ENCODE measurements around the gene SLC4A8.

The SLC4A8 gene

DNA sequence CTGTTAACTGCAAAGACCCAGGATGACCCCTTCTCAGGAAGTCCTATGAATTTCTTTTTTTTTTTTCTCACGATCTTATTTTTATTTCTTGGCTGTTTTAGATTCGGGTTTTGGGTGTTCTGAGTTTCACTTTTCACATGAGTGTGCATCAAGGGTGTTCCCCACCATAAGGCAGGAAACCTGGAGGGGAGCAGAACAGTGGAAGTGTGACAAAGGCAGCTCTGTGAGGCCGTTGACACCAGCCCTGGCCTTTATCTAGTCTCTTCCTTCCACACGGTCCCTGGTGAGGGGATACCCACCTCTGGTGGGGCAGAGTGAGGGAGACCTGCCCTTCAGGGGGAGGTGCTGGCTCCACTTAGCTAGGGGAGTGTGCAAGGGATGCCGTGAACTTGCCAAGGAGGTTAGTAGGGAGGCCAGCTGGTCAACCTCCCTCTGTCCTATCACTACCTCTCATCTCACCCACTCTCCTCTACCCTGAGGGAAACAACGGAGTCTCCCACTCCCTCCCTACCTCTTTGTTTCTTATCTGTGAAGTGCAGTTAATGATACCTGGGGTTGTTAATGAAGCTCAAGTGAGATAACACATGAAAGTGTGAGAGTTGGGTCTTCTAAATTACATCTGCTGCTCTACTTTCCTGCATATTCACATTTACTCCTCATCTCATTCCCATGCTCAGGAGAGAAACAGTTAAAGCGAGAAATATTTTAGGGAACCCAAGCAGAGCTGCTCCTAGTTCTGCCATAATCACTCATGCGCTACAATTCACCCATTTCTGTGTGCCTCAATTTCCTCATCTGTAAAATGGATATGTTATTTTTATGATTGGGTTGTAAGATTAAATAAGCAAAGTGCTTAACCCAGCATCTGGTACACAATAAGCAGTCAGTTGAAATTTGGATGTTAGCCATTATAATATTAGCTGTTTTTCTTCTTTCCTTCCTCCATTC lies 29.1 kb upstream of the SLC4A8 start:
- DNase-seq: peak; percentile 97

DNA sequence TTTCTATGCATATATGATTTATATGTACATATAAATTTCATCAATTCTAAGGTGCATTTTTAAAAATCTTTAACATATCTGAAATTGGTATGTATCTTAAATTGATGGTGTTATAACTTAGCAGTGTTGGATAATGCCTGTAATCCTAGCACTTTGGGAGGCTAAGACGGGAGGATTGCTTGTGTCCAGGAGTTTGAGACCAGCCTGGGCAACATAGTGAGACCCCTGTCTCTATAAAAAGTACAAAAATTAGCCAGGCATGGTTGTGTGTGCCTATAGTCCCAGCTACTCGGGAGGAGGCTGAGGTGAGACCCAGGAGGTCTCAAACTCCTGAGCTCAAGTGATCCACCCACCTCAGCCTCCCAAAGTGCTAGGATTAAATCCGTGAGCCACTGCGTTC lies 27.0 kb upstream of the SLC4A8 start:
- DNase-seq: no peak

DNA sequence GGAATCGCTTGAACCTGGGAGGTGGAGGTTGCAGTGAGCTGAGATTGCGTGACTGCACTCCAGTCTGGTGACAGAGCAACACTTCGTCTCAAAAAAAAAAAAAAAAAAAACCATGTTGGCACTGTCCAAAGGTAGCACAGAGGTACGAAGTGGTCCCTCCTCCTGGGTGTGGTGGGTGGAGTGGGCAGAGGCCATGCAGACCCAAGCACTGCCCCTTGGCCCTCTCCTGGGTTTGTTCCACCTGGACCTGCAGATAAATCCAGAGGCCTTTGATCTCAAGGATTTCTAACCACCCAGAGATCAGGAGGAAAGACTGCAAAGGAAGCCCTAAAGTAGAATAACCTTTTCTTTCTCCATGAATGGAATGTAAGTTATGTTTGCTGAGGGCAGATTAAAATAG lies 24.7 kb upstream of the SLC4A8 start:
- DNase-seq: no peak

DNA sequence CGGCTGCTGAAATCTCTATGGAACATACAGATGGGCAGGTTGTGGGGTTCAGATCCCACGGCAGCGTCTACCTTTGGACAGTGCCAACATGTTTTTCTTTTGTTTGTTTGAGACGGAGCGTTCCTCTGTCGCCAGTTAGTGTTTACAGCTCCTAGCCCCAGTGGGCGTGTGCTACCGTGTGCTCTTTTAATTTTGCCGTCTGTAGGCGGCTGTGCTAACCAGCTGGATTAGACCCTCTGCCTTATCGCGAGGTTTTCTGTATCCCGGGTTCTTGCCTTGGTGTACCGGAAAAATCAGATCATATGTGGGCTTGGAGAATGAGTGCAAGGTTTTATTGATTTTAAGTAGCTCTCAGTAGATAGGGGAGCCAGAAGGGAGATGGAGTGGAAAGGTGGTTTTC lies 23.6 kb upstream of the SLC4A8 start:
- no peak for DNase-seq

DNA sequence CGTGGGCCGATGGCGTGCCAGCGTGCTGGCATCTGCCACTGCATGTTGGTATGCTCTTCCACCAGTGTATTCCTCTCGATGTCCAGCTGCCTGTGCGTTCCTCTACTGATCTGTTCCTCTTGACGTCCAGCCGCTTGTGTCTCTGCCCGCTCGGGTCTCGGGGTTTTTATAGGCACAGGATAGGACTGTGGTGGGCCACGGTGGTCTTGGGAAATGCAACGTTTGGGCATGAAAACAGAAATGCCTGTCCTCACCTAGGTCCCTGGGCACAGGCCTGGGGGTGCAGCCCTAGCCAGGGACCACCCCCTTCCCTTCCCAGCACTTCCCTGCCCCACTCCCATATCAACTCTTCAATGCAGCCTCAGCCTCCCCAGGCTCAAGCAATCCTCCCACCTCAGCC lies 23.1 kb upstream of the SLC4A8 start:
- no peak for DNase-seq

DNA sequence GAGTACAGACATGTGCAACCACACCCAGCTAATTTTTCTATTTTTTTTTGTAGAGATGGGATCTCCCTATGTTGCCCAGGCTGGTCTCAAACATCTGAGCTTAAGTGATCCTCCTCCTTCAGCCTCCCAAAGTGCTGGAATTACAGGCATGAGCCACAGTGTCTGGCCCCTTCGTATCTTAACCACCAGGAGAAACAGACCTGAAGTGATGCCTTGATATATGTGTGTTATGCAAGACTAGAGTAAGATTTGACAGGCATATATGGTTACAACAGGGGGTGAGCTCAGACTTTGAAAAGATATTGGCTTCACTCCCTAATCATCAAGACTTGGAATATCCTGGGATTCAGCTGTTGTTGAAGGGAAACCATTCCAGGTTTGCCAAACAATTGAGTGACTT lies 22.7 kb upstream of the SLC4A8 start:
- DNase-seq: no peak

DNA sequence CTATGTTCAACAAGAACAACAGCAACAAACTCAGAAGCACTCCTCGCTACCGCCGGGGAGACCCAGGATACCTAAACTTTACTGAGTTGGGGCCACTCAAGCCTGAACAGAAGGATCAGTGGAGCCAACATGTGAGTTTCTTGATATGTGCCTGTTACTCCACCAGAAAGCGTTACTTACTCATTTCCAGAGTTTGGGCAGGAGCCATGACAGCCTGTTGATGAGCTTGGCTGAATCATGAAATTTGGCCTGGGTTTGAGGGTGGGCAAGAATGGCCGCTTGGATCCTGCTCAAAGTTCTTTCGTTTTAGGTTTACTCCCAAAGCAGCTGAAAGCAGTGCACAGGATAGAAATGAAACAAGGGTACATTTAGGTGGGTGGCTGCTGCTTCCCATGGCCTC lies 21.5 kb upstream of the SLC4A8 start:
- DNase-seq: no peak

DNA sequence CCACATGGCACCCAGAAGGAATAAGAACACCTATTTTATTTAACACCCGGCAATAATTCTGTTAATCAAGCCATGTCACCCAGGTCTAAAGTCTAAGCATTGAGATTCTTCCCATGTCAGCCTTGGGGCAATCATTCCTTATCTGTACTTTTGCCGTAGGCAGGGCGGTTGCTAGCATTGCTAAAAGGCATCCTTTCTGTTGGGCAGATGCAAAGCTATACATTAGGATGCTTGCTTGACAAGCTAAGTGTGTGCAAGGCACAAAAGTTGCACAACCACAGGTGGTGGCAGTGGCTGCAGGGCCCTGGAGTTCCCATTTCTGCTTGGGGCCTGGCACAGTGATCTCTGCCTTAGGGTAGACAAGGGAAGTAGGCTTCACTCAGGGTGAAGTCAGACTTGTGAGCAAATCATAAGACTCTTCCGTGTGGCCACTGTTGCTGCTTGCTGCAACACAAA lies 20.9 kb upstream of the SLC4A8 start:
- no peak for DNase-seq

DNA sequence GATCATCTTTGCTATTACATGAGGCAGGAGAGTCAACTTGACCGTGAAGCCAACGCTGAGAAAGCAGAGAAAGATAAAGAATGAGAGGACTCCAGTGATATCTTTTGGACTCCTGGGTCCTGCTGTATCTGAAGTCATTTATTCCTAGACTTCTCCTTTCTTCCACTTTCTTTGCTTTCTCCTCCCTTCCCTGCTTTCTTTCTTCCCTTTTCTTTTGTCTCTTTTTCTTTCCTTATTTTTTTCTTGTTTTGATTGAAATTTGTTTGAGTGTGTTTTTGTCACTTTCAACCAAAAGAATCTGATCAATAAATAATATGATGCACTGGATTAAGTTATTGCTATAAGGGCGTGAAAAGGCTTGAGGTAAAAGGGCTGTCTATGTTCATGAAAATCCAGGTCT lies 20.0 kb upstream of the SLC4A8 start:
- no peak for DNase-seq

DNA sequence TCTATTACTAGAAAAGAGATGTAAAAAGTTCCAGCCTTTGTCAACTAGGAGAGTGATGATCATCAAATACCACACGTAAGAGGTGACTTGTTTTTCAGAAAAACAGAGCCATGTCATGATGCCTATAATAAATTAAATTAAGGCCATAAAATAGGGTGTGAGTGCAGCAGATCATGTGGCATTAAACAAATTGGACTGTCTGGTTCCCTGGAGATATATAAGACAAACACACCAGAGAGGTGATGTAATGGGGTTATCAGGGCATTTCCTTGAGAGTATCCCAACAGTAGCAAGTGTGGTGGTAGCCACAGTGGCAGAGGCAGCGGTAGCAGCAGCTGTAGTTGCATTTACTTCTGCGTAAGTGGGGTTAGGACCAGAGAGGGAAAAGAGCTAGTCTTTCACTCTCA lies 18.8 kb upstream of the SLC4A8 start:
- DNase-seq: peak; percentile 30

DNA sequence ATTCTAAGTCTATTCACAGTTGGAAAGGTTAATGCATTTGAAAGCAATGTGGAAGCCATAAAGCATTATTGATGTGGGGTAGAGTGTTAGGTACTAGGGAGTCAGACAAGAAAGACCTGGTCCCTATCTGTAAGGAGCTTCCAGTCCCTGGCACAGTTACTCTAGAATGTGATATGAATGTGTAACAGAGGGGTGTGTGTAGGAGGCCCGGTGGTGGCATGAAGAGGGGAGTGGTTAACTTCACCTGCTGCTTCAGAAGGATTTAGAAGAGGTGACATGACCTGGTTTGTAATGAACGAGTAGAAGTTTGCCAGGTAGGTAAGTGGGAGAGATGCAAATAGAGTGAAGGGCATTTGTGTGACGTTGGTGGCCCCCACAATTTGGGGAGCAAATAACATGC lies 18.3 kb upstream of the SLC4A8 start:
- peak; percentile 37 for DNase-seq

DNA sequence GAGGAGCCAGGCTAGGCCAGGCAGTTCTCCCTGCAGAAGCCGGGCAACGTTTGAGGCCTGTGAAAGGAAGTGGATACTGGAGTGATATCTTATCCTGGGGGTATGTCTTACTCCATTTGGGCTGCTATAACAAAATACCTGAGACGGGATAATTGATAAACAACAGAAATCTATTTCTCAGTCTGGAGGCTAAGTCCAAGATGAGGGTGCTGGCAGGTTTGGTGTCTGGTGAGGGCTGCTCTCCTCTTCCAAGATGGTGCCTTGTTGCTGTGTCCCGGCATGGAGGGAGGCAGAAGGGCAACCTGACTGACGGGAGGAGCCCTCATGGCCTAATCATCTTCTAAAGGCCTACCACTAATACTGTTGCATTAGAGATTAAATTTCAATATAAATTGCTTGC lies 17.8 kb upstream of the SLC4A8 start:
- DNase-seq: no peak

DNA sequence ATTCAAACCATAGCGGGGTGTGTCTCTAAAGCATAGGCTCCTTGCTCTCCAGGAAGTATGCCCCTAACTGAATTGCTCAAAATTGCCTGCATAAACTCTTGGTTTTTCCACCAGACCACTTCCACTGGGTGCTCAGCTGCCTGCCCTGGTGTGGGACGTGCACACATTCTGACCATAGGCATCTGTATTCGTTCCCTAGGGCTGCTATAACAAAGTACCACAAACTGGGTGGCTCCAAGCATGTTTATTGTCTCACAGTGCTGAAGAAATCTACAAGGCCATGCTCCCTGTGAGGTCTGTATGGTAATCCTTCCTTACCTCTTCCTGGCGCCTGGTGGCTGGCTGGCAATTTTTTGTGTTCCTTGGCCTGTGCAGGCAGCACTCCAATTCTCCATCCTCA lies 17.0 kb upstream of the SLC4A8 start:
- DNase-seq: no peak

DNA sequence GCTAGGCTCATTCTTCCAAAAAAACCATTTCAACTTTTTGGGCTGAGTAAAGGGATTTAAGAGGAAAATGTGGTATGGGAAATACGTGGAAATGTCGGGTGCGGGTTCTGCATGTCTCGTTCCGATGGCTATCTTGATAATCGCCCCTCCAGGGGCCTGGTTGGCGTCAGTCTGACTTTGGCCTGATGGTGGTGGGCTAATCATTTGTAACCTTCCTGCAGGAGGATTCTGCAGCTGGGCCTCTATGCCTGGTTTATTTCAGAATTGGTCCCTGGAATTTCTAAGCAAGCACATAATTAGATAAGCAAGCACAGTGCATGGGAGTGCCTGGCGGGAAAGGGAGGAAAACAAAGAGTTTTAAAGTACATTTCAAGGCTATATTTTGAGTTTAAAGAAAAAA lies 14.8 kb upstream of the SLC4A8 start:
- no peak for DNase-seq

DNA sequence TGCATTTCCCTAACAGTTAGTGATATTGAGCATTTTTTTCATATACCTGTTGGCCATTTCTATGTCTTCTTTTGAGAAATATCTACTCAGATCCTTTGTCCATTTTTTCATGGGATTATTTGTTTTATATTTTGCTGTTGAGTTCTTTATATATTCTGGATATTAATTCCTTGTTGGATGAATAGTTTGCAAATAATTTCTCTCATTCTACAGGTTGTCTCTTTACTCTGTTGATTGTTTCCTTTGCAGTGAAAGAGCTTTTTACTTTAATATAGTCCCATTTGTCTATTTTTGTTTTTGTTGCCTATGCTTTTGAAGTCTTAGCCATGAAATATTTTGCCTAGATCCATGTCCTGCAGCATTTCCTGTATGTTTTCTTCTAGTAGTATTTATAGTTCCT lies 11.5 kb upstream of the SLC4A8 start:
- DNase-seq: no peak

DNA sequence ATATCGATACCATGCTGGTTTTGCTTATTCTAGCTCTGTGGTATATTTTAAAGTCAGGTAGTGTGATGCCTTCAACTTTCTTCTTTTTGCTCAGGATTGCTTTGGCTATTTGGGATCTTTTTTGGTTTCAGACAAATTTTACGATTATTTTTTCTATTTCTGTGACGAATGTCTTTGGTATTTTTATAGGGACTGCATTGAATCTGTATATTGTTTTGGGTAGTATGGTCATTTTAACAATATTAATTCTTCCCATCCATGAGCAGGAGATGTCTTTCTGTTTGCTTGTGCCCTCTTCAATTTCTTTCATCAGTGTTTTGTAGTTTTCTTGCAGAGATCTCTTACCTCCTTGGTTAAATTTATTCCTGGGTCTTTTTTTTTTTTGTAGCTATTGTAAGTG lies 10.8 kb upstream of the SLC4A8 start:
- DNase-seq: no peak

DNA sequence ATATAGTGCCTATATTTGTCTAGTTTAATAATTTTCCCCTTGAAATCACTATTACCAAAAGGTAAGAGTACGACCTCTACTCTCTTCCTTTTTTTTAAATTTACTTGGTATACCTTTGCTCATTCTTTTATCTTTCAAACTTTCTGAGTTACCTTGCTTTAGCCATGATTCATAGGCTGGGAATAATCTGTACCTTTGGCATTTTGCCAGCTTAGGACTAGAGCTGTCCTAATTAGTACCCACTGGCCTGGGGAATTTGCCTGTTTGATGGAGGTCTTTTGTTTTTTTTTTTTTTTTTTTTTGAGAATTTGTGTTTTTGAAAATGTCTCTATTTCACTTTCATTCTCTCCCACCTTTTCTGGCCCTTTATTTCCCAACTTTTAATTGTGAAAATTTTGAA lies 8.7 kb upstream of the SLC4A8 start:
- no peak for DNase-seq

DNA sequence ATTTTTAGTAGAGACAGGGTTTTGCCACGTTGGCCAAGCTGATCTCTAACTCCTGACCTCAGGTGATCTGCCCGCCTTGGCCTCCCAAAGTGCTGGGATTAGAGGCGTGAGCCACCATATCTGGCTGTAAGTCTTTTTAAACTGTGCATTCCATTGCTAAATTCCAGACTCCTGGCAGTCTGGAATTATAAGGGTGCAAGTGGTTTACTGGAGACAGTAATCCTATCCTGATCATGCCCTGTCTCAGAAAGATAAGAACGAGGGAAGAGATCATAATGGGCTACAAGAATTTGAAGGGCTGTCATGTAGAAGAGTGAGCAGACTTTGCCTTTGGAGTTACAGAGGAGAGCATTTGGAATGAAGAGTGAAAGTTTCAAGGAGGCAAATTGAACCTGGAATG lies 6.8 kb upstream of the SLC4A8 start:
- DNase-seq: no peak

DNA sequence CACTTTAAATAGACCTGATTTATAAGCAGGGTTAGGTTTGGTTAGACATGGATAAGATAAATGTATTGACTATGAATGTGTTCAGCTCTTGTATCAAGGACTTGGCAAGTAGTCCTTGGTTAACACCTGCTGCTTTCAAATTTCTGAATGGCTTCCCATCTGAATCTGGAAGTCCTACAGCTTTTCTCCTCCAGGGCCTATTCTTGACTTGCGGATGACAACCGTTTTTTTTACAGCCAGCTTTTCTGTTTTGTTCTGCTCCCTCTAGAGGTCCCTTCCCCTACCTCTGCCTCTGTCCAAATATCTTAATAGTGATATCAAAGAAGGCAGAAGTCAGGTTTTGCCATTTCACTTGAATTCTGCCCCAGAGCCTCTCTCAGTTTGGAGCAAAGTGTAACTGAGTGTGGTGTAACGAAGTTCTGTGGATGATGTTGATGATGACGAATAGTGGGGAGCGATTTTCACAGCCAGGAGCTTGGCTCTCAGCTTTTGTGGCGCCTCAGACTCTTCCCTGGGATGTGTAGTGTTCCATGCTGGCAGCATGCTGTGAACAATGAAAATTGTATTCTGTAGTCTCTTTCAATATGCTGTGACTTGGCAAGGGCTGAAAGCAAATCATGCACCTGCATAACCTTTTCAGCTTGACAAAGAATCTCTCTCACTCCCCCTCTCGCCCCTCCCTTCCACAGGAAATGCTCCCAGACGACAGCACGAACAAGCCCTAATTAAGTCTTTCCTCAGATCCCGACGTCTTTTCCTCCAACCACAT lies 5.0 kb upstream of the SLC4A8 start:
- peak; percentile 27 for DNase-seq

DNA sequence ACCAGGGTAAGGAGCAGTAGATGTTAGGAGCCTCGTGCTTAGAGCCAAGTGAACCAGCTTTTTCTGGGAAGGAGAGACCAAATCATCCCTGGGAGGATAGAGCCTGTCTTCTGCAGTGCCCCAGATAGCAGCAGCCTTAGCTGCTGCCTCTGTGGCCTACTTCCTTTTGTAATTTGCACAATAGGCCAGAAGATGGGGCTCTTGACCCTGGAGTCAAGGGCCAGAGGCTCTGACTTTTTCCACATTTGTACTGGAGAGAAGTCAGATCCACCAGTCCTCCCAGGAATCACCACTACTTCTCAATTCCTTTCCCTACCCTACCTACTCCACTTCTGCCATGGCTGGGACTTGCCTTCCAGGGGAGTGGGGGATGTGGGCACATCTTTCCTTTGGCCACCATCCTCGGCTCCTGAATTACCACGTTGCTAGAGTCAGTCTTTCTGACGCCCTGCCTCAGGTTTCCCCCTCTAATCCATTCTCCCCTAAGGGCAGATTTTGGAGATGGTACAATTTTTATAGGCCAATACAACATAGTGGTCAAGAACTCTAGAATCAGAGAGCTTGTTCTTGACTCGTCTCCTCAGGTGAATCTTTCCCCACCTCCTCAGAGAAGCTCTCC lies 3.3 kb upstream of the SLC4A8 start:
- DNase-seq: peak; percentile 77

DNA sequence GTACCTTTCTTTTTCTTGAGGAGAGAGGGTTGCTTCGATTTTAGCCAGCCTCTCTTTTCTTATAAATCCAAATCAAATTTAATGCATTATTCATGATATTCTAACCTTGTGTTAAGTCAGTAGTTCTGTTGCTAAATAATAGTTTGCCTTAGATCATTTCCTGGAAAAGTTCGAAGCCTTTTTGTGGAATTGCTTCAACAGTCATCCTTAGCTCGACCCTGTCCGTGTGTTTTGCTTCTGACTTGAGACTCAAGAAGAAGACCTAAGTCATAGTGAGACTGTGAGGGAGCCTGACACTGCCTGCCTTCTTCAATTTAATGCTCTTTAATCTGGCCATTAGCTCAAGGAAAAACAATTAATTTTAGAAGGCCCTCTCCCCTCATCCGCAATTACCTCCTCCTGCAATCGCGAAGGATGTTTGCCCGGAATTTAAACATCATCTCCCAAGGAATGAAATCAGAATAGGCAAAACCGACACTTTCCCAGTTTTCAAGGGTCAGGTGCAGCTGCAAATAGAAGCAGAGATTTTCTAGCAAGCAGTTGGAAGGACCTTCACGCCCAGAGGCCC lies 453 bp upstream of the SLC4A8 start:
- no peak for DNase-seq

DNA sequence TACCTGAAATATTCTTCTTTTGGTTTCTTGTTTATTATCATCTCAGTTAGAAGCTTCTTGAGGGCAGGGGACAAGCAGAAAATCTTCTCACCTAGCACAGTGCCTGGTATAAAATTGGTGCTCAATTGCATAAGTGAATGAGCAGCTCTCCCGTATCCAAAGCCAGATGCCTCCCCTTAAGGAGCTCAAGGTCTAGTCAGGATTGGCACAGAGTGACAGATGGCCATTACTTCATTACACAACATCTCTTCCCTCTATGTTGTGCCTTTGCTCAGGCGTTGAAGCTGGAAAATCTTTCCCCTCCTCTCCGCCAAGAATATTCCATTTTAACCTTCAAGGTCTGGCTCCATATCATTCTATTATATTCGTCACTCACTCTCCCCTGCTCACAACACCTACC lies 3.6 kb downstream of the SLC4A8 start:
- no peak for DNase-seq

DNA sequence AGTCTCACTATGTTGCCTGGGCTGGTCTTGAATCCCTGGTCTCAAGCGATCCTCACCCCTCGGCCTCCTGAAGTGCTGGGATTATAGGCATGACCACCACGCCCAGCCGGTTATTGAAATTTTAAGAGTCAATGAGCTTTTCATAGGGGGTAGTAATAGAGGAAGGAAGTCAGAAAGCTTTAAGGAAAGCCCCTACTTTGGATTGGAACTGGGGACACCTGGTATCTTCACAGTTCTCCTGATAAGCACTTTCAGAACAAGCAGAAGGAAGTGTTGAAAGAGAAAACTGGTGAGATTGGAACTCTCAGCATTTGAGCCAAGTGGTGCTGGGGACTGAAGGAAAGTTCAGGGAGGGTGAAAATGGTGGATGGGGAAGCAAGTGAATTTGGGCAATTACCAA lies 5.1 kb downstream of the SLC4A8 start:
- DNase-seq: no peak

Data from hematopoietic multipotent progenitor cell treated with erythropoietin and hydrocortisone succinate and interleukin-3 and kit ligand, for 8 days (in vitro differentiated cells).